Liver (tissue), 9 donors: Measurements from ENCODE around the gene HBE1. TPM values are rescaled to one million over a fixed set of nuclear protein-coding genes. Genes with fewer than 3 reads are reported as not detected.

ENCODE experiments used
- DNase-seq: peaks from one replicate; pipeline ENCODE4 v3.0.0-alpha.2; 2017; ENCODE audit warnings: low spot score
- H3K27ac ChIP-seq, 2 donors: one replicate each; pipeline ENCODE4 v1.7.0; 2013; ENCODE audit warnings: inconsistent platforms in 2 of 2, low read length in 2 of 2, control low read depth in 1 of 2, low read depth in 1 of 2, mild to moderate bottlenecking in 1 of 2
- H3K27me3 ChIP-seq, 4 donors: one replicate each; pipeline versions ENCODE4 v1.6.1 to v1.7.0; 2013; ENCODE audit warnings: low read length in 3 of 4, inconsistent platforms in 1 of 4, mild to moderate bottlenecking in 1 of 4, moderate library complexity in 1 of 4; ENCODE audit not compliant: control insufficient read depth in 4 of 4, insufficient read depth in 4 of 4
- H3K36me3 ChIP-seq, 4 donors: one replicate each; pipeline versions ENCODE4 v1.6.1 to v1.7.0; 2013; ENCODE audit warnings: low read length in 3 of 4, mild to moderate bottlenecking in 3 of 4, low read depth in 1 of 4, moderate library complexity in 1 of 4; ENCODE audit not compliant: control insufficient read depth in 4 of 4, insufficient read depth in 3 of 4
- H3K4me1 ChIP-seq, 4 donors: one replicate each; pipeline versions ENCODE4 v1.6.1 to v1.7.0; 2013; ENCODE audit warnings: low read length in 3 of 4, mild to moderate bottlenecking in 3 of 4, moderate library complexity in 1 of 4; ENCODE audit not compliant: control insufficient read depth in 4 of 4, insufficient read depth in 4 of 4
- H3K4me3 ChIP-seq, 3 donors: one replicate each; pipeline versions ENCODE4 v1.6.1 to v1.7.0; 2013; ENCODE audit warnings: low read length in 3 of 3, control low read depth in 1 of 3, low read depth in 1 of 3, mild to moderate bottlenecking in 1 of 3
- H3K9ac ChIP-seq, 2 donors: one replicate each; pipeline ENCODE4 v1.7.0; 2013; ENCODE audit warnings: low read length in 2 of 2, mild to moderate bottlenecking in 2 of 2, moderate library complexity in 2 of 2, control low read depth in 1 of 2, low read depth in 1 of 2
- H3K9me3 ChIP-seq, 4 donors: one replicate each; pipeline versions ENCODE4 v1.6.1 to v1.7.0; 2013; ENCODE audit warnings: low read length in 3 of 4; ENCODE audit not compliant: control insufficient read depth in 4 of 4
- EGR1 ChIP-seq, 2 donors: IDR thresholded peaks; 2 replicates each; pipeline ENCODE4 v1.6.1; 2016 to 2018; ENCODE audit warnings: antibody characterized with exemption in 2 of 2, low read depth in 2 of 2
- FOXA1 ChIP-seq: IDR thresholded peaks from 2 replicates; pipeline ENCODE4 v1.6.1; 2016; ENCODE audit warnings: antibody characterized with exemption
- FOXA2 ChIP-seq: IDR thresholded peaks from 2 replicates; pipeline ENCODE4 v1.6.1; 2016; ENCODE audit warnings: antibody characterized with exemption
- GABPA ChIP-seq, 2 donors: IDR thresholded peaks in 1 of 2; conservative IDR thresholded peaks in 1 of 2; 2 replicates each; pipeline ENCODE4 v1.6.1; 2016; ENCODE audit warnings: antibody characterized with exemption in 2 of 2, mild to moderate bottlenecking in 1 of 2, moderate library complexity in 1 of 2
- HNF4A ChIP-seq, 2 donors: conservative IDR thresholded peaks; 2 replicates each; pipeline ENCODE4 v1.6.1; 2016; ENCODE audit warnings: antibody characterized with exemption in 2 of 2, mild to moderate bottlenecking in 2 of 2
- HNF4G ChIP-seq: IDR thresholded peaks from 2 replicates; pipeline ENCODE4 v1.6.1; 2016; ENCODE audit warnings: antibody characterized with exemption
- JUND ChIP-seq, 2 donors: IDR thresholded peaks; 2 replicates each; pipeline ENCODE4 v1.6.1; 2016; ENCODE audit warnings: antibody characterized with exemption in 2 of 2
- NR2F2 ChIP-seq: IDR thresholded peaks from 2 replicates; pipeline ENCODE4 v1.6.1; 2016; ENCODE audit warnings: antibody characterized with exemption
- RAD21 ChIP-seq, 2 donors: IDR thresholded peaks; 2 replicates each; pipeline ENCODE4 v1.6.1; 2016; ENCODE audit warnings: antibody characterized with exemption in 2 of 2, mild to moderate bottlenecking in 2 of 2
- RXRA ChIP-seq, 2 donors: IDR thresholded peaks; 2 replicates each; pipeline ENCODE4 v1.6.1; 2017 to 2018; ENCODE audit warnings: antibody characterized with exemption in 2 of 2, mild to moderate bottlenecking in 1 of 2
- SP1 ChIP-seq: IDR thresholded peaks from 2 replicates; pipeline ENCODE4 v1.6.1; 2018; ENCODE audit warnings: antibody characterized with exemption, mild to moderate bottlenecking
- TAF1 ChIP-seq: conservative IDR thresholded peaks from 2 replicates; pipeline ENCODE4 v1.6.1; 2016; ENCODE audit warnings: antibody characterized with exemption, mild to moderate bottlenecking
- YY1 ChIP-seq: IDR thresholded peaks from 2 replicates; pipeline ENCODE4 v1.6.1; 2016; ENCODE audit warnings: antibody characterized with exemption, mild to moderate bottlenecking
- WGBS: extraction: QIAGEN DNeasy Blood & Tissue Kit; methylation state at CpG from one replicate; pipeline ENCODE4 v1.1.7; 2013; 5-methylcytosine and 5-hydroxymethylcytosine counted together
- polyA plus RNA-seq, 2 donors: library from polyadenylated mRNA; stranded (reverse) in 1 of 2; unstranded in 1 of 2; fragments of 200-250 nt in 1 of 2; fragments of >200 nt in 1 of 2; fragmentation: Nextera tagmentation in 1 of 2; extraction: Ambion mirVana in 1 of 2; gene quantifications; one replicate each; pipeline versions ENCODE4 v1.2.1 to v1.2.3, GENCODE V29; 2013 to 2015
- total RNA-seq, 2 donors: library from RNA; depleted of rRNA; stranded (reverse); fragments of >200 nt; gene quantifications; one replicate each; pipeline ENCODE4 v1.2.3, GENCODE V29; 2014
- TF ChIP-seq, protein P1 (sequence below): IDR thresholded peaks from 2 replicates; pipeline ENCODE4 v1.6.1; 2016; ENCODE audit warnings: antibody characterized with exemption, mild to moderate bottlenecking
- TF ChIP-seq, protein P2 (sequence below): IDR thresholded peaks from 2 replicates; pipeline ENCODE4 v1.6.1; 2016; ENCODE audit warnings: antibody characterized with exemption
- TF ChIP-seq, protein P3 (sequence below): IDR thresholded peaks from 2 replicates; pipeline ENCODE4 v1.6.1; 2016; ENCODE audit warnings: antibody characterized with exemption
- TF ChIP-seq, protein P4 (sequence below): fragments of 150-350 bp; IDR thresholded peaks from 2 replicates; pipeline ENCODE4 v1.5.1; 2017; ENCODE audit warnings: improper control_type of control experiment, low read depth, low read length; ENCODE audit not compliant: missing input control
- TF ChIP-seq, protein P5 (sequence below): IDR thresholded peaks from 2 replicates; pipeline ENCODE4 v1.6.1; 2016; ENCODE audit warnings: antibody characterized with exemption
- donor health status: healthy.
- donor health status: healthy.
- donor health status: healthy.
- donor health status: healthy.
- donor health status: healthy.

Gene HBE1
- total and polyA plus RNA-seq, 4 donors, result 82.7 TPM; not detected in 3

DNA sequence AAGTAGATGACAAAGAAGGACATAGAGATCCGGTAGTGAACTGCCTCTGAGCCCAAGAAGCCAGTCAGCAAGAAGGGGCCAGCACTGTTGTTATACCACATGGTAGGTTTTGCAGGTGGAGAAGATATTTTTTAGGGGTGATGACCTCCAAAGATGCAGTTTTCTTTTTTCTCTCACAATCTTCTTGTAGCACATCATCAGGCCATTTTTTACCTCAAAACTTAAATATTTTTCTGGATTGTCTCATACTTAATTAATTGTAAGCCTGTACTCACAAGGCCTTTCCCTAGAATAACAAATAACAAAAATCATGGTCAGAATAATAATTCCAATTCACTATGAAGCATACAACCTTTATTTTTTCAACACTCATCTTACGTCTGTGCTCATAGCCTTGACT lies 32.1 kb upstream of the HBE1 start, which contains the start of gene OR51B4:
Gene OR51B4, minus strand, starts transcription at position 101 of the 400 bp plus-strand sequence. Its CDS starts 0 bp downstream, at position 101.
- H3K4me3 ChIP-seq, result no peak within 1 kb of the TSS
- no peak within 1 kb of the TSS for H3K27ac ChIP-seq
- TF ChIP-seq, protein P1, sequence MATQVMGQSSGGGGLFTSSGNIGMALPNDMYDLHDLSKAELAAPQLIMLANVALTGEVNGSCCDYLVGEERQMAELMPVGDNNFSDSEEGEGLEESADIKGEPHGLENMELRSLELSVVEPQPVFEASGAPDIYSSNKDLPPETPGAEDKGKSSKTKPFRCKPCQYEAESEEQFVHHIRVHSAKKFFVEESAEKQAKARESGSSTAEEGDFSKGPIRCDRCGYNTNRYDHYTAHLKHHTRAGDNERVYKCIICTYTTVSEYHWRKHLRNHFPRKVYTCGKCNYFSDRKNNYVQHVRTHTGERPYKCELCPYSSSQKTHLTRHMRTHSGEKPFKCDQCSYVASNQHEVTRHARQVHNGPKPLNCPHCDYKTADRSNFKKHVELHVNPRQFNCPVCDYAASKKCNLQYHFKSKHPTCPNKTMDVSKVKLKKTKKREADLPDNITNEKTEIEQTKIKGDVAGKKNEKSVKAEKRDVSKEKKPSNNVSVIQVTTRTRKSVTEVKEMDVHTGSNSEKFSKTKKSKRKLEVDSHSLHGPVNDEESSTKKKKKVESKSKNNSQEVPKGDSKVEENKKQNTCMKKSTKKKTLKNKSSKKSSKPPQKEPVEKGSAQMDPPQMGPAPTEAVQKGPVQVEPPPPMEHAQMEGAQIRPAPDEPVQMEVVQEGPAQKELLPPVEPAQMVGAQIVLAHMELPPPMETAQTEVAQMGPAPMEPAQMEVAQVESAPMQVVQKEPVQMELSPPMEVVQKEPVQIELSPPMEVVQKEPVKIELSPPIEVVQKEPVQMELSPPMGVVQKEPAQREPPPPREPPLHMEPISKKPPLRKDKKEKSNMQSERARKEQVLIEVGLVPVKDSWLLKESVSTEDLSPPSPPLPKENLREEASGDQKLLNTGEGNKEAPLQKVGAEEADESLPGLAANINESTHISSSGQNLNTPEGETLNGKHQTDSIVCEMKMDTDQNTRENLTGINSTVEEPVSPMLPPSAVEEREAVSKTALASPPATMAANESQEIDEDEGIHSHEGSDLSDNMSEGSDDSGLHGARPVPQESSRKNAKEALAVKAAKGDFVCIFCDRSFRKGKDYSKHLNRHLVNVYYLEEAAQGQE, result no peak
- TF ChIP-seq, protein P2, sequence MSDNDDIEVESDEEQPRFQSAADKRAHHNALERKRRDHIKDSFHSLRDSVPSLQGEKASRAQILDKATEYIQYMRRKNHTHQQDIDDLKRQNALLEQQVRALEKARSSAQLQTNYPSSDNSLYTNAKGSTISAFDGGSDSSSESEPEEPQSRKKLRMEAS, result no peak
- TF ChIP-seq, protein P3, sequence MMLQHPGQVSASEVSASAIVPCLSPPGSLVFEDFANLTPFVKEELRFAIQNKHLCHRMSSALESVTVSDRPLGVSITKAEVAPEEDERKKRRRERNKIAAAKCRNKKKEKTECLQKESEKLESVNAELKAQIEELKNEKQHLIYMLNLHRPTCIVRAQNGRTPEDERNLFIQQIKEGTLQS, result no peak
- TF ChIP-seq, protein P4, sequence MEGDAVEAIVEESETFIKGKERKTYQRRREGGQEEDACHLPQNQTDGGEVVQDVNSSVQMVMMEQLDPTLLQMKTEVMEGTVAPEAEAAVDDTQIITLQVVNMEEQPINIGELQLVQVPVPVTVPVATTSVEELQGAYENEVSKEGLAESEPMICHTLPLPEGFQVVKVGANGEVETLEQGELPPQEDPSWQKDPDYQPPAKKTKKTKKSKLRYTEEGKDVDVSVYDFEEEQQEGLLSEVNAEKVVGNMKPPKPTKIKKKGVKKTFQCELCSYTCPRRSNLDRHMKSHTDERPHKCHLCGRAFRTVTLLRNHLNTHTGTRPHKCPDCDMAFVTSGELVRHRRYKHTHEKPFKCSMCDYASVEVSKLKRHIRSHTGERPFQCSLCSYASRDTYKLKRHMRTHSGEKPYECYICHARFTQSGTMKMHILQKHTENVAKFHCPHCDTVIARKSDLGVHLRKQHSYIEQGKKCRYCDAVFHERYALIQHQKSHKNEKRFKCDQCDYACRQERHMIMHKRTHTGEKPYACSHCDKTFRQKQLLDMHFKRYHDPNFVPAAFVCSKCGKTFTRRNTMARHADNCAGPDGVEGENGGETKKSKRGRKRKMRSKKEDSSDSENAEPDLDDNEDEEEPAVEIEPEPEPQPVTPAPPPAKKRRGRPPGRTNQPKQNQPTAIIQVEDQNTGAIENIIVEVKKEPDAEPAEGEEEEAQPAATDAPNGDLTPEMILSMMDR, result no peak
- TF ChIP-seq GABPA (IDR thresholded peaks at IDR 0.05 in 1 of 2, conservative IDR thresholded peaks at IDR 0.05 in 1 of 2), result no peak
- no peak for TF ChIP-seq NR2F2
- TF ChIP-seq YY1, result no peak
- no peak for TF ChIP-seq RXRA (IDR thresholded peaks at IDR 0.05)
- no peak for TF ChIP-seq FOXA2
- no peak for TF ChIP-seq RAD21 (IDR thresholded peaks at IDR 0.05)
- TF ChIP-seq HNF4A (conservative IDR thresholded peaks at IDR 0.05), result no peak
- TF ChIP-seq TAF1, result no peak
- no peak for TF ChIP-seq JUND (IDR thresholded peaks at IDR 0.05)
- no peak for TF ChIP-seq FOXA1
- TF ChIP-seq, protein P5, sequence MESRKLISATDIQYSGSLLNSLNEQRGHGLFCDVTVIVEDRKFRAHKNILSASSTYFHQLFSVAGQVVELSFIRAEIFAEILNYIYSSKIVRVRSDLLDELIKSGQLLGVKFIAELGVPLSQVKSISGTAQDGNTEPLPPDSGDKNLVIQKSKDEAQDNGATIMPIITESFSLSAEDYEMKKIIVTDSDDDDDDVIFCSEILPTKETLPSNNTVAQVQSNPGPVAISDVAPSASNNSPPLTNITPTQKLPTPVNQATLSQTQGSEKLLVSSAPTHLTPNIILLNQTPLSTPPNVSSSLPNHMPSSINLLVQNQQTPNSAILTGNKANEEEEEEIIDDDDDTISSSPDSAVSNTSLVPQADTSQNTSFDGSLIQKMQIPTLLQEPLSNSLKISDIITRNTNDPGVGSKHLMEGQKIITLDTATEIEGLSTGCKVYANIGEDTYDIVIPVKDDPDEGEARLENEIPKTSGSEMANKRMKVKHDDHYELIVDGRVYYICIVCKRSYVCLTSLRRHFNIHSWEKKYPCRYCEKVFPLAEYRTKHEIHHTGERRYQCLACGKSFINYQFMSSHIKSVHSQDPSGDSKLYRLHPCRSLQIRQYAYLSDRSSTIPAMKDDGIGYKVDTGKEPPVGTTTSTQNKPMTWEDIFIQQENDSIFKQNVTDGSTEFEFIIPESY, result no peak
- TF ChIP-seq SP1, result no peak
- no peak for TF ChIP-seq HNF4G
- no peak for TF ChIP-seq EGR1 (IDR thresholded peaks at IDR 0.05; ENCODE audit: low read depth in 2 of 2)
- DNase-seq, result no peak
- no peaks in the 10 kb centered on the region for H3K36me3 ChIP-seq
- H3K27me3 ChIP-seq, result no peaks in the 10 kb centered on the region
- H3K9ac ChIP-seq, result no peak within 1 kb of the TSS
- WGBS, result 85% methylated on average over 2 of the region's 2 CpGs
- no peaks in the 10 kb centered on the region for H3K9me3 ChIP-seq
- no peaks in the 10 kb centered on the region for H3K4me1 ChIP-seq
